NCI-H1417 (cell line): ENCODE measurements around the gene SPAG16.
A peak's percentile ranks its signal among the peaks of the same experiment; 100 is the strongest.
"Not testable (repeated sequence)": the region's sequence is repeated elsewhere in the genome, so short reads cannot be mapped to it uniquely, and the experiment has no call there.

ENCODE experiments used
- DNase-seq, 3 experiments: peaks; one replicate each; lab custom pipeline; 2025; lab: John Stamatoyannopoulos, UW

The SPAG16 gene

GRCh38 chr2:213410687-213411086 lies 126.4 kb downstream of the SPAG16 start:
- DNase-seq, result not testable (repeated sequence)

GRCh38 chr2:213411582-213412289 lies 127.5 kb downstream of the SPAG16 start:
- no peak for DNase-seq

DNA sequence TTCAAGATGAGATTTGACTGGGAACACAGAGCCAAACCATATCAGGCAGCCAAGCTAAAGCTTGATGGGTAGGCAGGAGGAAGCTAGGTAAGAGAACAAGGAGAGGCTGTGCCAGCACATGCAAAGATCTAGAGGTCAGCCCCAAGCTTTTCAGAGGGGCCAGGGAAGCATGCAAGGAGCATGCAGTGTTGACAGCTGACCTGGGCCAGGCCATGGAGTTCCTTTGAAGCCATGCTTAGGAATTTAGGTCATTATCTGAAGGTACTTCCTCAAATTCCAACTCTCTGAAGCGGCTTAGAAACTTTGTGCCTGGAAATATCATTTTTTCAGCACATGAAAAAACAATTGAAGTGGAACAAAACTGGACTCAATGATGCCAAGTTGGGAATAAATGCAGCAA lies 130.8 kb downstream of the SPAG16 start:
- no peak for DNase-seq

DNA sequence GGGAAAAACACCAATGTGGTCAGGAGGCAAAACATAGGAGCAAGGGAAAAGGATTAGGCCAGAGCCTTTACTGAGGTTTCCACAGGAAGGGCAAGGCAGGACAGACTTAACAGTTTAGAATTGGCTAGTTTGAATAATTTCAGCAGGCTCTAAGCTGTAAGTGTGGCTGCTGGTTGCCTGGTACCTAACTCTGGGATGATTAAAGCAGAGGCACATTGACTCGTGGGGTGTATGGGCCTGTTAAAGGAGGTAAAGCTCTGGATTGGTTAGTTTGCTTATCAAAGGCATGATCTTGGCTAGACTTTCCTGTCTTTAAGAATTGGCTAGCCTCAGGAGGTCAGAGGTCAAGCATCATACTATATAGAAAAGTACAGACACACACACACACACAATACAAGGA lies 132.6 kb downstream of the SPAG16 start:
- DNase-seq, result no peak

- no peak for DNase-seq
Measured at GRCh38 chr2:213419980-213420379, 135.7 kb downstream of the SPAG16 start.

DNA sequence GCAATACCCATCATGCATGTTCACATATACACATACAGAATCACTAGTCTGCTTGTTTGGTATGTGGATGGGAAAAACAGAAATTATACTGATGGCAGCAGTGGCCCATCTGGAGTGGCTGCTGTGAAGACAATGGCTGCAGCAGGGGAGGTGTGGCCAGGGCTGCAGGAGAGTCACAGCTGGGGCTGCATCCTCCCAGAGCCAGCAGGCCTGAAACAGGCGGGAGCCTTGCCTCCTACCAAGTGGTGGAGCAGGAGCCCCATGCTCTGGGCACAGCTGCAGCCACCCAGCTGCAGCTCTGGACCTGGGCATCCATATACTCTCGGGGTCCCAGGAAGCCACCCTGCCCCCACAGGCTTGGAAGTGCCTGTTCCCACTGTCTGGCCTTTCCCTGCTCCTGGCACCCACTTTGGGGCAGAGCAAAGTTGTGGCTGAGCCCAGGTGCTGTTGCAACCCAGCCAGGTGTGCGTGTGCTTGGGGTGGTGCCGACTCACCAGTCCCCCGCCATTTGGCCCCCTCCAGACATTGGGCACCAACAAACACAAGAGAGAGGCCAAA lies 136.6 kb downstream of the SPAG16 start:
- DNase-seq, result no peak

DNA sequence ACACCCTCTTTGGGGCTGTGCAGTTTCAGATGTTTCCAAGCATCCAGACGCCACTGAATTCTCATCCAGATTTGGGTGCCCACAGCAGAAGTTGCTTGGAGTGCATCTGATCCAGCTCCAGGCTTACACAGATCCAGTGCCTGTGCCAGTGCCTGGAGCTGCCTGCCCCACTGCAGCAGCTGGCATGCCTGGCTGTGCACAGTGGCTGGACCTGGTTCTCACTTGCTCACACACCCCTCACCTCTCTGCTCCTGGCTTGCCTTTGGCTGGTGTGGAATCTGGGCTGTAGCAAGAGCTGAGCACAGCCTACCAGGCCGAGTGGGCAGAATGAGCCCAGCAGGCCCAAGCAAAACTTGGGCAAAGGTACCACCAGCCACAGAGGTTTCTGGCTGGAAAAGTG lies 137.9 kb downstream of the SPAG16 start:
- no peak for DNase-seq

- DNase-seq, result no peak
Measured at GRCh38 chr2:213425618-213426017, 141.4 kb downstream of the SPAG16 start.

DNA sequence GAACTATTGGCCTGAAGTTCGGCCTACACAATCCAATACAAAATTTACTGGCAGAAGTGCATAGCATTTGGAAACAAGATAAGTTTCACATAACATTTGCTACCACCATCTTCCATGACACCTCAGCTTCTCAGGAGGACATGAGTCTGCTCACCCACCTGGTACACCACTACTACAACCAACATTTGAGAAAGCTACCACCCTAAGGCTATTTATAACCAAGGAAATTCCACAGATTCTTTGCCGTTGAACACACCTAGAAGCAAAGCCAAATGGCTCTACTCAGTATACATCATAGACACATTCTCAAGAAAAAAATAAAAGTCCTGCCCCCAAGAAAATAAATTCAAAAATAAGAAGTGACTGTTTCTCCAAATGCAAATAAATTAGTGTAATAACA lies 145.3 kb downstream of the SPAG16 start:
- no peak for DNase-seq

GRCh38 chr2:213443921-213444320 lies 159.7 kb downstream of the SPAG16 start:
- peak in 1 of 3 experiments; percentile 7 for DNase-seq

GRCh38 chr2:213451542-213452239 lies 167.4 kb downstream of the SPAG16 start:
- peak in 2 of 3 experiments; percentile 11 to 12 for DNase-seq

DNA sequence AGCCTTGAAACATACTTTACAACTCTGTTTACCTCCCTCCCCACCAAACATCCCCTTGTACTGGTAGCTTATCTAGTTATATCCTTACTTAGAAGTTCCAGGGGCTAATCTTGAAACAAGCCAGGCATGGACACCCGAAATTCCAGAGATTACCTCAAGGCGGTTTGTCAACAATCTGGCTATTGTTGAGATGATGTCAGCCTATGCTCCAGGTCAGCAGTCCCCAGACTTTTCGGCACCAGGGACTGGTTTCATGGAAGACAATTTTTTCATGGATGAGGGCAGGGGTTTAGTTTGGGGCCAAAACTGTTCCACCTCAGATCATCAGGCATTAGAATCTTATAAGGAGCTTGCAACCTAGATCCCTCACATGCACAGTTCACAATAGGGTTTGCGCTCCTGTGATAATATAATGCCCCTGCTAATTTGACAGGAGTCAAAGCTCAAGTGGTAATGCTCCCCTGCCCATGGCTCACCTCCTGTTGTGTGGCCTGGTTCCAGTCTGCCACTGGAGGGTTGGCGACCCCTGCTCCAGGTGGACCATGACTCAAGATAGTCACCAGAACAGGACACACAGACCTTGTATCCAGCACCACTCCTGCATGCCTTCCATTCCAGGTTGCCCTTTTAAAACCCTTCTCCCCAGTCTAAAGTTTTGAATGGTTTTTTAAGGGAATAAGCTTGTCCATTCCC lies 171.2 kb downstream of the SPAG16 start:
- DNase-seq, result no peak

GRCh38 chr2:213475433-213475832 lies 191.2 kb downstream of the SPAG16 start:
- DNase-seq, result no peak

GRCh38 chr2:213476641-213477040 lies 192.4 kb downstream of the SPAG16 start:
- no peak for DNase-seq

DNA sequence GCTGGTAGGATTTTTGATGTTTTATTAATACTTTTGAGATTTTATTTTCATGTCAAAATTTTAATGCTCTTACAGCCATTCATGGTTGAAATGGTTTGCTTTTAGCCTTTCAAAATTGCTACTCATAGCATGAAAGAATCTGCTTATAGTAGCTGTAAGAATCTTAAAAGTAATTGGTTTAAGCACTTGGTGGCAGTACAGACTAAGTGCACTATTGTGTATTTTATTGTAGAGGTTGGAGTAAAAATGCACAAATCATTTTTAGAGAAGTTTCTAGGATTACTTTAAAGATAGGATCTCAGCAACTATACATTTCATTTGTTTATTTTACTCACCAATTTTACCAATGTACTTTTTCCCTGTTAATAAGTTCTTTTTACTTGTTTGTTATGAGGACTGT lies 205.8 kb downstream of the SPAG16 start:
- peak in 2 of 3 experiments; percentile 1 to 32 for DNase-seq

DNA sequence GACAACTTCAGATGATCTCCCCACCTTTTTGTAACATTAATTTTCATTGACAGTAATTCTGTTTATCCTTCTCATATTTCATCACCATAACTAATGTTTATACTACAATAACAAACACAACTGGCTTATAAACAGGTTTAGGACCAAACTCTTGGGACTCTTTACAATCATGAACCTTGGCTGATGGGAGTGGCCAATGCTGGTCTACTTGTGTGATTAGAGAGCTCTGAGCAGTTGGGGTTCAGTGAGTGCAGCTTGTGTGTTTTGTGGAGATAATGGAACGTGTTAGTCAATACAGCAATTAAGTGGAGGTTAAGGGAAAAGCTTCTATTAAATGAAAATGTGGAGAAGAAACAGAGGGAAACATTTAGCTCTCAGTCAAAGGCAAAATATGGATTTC lies 207.1 kb downstream of the SPAG16 start:
- peak in 1 of 3 experiments; percentile 50 for DNase-seq

DNA sequence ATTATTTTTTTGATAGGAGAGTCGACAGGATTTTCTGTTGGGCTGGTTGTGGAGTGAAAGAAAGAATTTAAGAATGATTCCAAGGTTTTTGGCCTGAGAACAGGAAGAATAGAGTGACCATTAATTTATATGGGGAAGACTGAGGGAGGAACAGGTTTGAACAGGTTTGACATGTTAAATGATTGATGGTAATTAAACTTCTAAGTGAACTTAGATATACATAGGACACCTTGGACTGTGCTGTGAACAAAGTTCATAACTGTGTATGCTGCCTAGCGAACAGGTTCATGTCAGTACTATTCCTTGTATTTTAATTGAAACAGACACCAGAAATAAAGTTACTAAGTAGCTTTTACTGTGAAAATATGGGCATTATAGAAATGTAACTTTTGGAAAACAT lies 212.0 kb downstream of the SPAG16 start:
- DNase-seq, result peak in 1 of 3 experiments; percentile 24

DNA sequence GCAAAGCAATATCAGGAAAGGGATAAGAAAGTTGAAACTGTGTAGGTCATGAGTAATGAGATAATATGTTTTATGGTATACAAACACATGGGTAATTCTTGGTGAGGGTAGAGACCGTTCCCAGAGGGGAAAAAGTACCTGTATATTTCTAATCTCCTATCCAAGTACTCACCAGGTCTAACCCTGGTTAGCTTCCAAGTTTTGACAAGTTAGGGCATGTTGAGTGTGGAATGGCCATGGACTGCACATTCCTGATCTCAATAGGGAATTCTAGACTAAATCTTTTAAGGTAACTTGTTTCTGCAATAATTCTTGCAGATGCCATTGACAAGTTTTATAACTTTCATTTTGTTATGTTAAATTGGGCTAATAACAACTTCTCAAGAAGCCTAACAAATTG lies 216.6 kb downstream of the SPAG16 start:
- DNase-seq, result no peak

DNA sequence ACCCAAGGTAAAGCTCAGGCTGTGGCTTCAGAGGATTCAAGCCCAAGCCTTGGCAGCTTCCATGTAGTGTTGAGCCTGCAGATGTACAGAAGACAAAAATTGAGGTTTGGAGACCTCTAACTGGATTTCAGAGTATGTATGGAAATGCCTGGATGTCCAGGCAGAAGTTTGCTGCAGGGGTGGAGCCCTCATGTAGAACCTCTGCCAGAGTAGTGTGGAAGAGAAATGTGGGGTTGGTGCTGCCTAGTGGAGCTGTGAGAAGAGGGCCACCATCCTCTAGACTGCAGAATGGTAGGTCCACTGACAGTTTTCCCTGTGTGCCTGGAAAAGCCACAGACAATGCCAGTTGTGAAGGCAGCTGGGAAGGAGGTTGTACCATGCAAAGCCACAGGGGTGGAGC lies 239.9 kb downstream of the SPAG16 start:
- no peak for DNase-seq

- DNase-seq, result no peak
Measured at GRCh38 chr2:213537579-213537978, 253.3 kb downstream of the SPAG16 start.

DNA sequence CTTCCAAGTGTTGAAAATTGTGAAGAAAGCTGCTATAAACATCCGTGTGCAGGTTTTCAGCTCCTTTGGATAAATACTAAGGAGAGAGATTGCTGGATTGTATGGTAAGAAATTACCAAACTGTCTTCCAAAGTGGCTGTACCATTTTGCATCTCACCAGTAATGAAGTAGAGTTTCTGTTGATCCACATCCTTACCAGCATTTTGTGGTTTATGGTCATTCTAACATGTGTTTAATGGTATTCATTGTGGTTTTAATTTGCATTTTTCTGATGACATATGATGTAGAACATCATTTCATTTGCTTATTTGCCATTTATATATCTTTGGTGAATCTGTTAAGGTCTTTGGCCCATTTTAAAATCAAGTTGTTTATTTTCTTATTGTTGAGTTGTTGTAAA lies 260.7 kb downstream of the SPAG16 start:
- no peak for DNase-seq

DNA sequence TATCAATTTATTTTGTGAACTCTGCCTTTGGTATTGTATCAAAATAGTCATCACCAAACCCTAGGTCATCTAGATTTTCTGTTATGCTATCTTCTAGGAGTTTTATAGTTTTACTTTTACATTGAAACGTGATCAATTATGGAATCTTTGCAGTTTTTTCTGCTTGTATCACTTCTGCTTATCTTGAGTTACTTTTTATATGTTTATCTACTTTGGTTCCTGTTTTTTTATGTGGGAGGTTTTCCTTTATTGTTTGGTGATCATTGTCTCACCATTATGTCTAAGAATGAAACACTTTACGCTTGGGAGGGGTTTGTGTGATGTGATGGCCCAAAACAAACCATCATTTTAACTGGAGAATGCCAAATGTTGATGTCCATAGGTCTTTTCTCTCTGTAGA lies 261.2 kb downstream of the SPAG16 start:
- DNase-seq, result no peak
